Astrocyte of the spinal cord (primary cell): ENCODE data around the gene IARS2.

ENCODE experiments used
- DNase-seq: peaks from one replicate; pipeline ENCODE4 v3.0.0; 2011; ENCODE audit warnings: low read depth, low spot score
- H3K4me3 ChIP-seq: 2 replicates; pipeline ENCODE4 v1.5.1; 2011; ENCODE audit warnings: low read depth, mild to moderate bottlenecking, low read length, moderate library complexity
- in situ Hi-C: cut with HindIII; loops from 2 replicates; pipeline ENCODE4 v1.10.0; 2017; ENCODE audit warnings: low sequenced_read_pairs
- TF ChIP-seq, protein P1 (sequence below): IDR thresholded peaks from 2 replicates; pipeline ENCODE4 v1.5.1; 2012; ENCODE audit warnings: low read depth, mild to moderate bottlenecking, low read length, inconsistent platforms

Gene IARS2

DNA sequence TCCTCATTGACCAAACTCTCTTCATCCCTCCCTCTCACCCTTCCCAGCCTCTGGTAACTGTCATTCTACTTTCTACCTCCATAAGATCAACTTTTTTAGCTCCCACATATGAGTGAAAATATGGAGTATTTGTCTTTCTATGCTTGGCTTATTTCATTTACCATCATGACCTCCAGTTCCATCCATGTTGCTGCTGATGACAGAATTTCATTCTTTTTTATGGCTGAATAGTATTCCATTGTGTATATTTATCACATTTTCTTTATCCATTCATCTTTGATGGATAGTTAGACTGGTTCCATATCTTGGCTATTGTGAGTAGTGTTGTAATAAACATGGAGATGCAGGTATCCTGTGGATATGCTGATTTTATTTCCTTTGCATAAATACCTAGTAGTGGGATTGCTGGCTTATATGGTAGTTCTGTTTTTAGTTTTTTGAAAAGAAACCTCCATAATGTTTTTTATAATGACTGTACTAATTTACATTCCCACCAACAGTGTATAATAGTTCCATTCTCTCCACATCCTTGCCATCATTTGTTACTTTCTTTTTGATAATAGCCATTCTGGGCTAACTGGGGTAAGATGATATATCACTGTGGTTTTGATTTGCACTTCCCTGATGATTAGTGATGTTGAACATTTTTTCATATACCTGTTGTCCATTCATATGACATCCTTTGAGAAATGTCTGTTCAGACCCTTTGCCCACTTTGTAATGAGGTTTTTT, 35.7 kb downstream of the IARS2 start:
- in situ Hi-C loops: no loop called here

DNA sequence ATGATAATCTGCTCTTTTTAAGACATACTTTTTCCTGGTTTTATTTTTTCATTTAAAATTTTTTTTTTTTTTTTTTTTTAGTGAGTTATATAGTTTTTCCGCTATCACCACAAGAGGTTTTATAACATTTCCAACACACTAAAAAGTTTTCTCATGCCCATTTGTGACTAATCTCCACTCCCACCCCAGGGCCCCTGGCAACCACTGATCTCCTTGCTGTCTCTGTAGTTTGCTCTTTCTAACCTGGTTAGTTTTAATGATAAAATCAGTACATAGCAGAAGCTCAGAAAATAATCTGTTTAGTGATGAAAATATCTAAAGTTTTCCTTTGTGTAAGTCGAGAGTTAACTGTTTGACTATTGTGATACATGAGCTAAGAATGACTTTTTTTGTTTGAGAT, 41.8 kb downstream of the IARS2 start:
- TF ChIP-seq, protein P1, sequence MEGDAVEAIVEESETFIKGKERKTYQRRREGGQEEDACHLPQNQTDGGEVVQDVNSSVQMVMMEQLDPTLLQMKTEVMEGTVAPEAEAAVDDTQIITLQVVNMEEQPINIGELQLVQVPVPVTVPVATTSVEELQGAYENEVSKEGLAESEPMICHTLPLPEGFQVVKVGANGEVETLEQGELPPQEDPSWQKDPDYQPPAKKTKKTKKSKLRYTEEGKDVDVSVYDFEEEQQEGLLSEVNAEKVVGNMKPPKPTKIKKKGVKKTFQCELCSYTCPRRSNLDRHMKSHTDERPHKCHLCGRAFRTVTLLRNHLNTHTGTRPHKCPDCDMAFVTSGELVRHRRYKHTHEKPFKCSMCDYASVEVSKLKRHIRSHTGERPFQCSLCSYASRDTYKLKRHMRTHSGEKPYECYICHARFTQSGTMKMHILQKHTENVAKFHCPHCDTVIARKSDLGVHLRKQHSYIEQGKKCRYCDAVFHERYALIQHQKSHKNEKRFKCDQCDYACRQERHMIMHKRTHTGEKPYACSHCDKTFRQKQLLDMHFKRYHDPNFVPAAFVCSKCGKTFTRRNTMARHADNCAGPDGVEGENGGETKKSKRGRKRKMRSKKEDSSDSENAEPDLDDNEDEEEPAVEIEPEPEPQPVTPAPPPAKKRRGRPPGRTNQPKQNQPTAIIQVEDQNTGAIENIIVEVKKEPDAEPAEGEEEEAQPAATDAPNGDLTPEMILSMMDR: no peak
- H3K4me3 ChIP-seq: no peak overlapping the region
- in situ Hi-C loops: no loop called here
- DNase-seq: no peak

More for the DNA sequence above, 35.7 kb downstream of the IARS2 start:
- no peak overlapping the region for H3K4me3 ChIP-seq
- TF ChIP-seq, protein P1: no peak
- DNase-seq: no peak

DNA sequence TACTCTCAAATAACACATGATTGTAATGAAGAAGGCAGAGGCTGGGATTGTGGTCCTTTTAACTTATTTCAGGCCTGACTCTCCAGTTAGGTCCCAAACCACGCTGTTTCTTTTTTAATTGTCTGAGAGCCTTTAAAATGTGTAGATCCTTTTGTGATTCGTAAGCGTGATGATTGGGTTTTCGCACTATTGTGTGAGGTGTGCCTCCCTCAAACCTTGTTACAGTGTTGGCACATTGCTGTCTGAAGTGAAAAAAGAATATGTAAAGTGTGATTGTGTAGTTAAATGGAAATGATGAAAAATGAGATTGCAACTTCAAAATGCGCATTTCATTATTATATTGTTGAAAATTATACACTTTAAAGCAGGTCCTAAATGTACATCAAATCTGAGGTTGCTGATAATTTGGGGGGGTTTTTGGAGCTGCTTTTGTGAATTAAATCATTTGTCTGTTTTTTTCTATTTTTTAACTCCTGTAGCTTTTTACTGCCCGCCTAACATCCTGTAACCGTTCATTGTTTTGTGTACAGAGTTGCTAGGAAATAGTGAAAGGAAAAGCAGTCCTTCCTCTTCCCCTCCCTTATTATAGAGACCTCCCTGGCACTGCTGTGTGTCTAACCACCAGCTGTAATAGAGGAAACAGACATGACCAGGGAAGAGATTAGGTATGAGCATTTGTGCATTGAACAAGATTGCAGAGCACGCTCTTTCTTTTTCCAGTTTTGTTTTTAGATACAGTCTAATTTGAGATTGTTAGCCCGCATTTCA, 43.3 kb downstream of the IARS2 start:
- in situ Hi-C loops: no loop called here
- TF ChIP-seq, protein P1: no peak
- peak; percentile 42 for DNase-seq

DNA sequence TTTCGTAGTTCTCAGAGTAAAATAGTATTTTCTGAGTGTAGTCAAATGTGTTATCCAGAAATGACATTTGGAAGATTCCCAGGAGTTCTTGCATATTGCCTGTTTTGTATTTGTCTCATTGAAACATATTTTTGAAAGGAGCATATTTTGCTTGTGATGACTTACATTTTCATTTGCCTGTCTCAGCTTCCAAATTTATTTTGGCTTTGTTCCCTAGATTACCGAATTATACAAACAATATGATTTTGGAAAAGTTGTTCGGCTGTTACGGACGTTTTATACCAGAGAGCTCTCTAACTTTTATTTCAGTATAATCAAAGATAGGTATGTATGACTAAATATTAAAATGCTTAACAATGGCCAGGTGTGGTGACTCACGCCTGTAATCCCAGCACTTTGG, 46.0 kb downstream of the IARS2 start:
- TF ChIP-seq, protein P1: no peak
- in situ Hi-C loops: no loop called here
- DNase-seq: no peak
- H3K4me3 ChIP-seq: no peak overlapping the region

More for the DNA sequence above, 43.3 kb downstream of the IARS2 start:
- H3K4me3 ChIP-seq: no peak overlapping the region

DNA sequence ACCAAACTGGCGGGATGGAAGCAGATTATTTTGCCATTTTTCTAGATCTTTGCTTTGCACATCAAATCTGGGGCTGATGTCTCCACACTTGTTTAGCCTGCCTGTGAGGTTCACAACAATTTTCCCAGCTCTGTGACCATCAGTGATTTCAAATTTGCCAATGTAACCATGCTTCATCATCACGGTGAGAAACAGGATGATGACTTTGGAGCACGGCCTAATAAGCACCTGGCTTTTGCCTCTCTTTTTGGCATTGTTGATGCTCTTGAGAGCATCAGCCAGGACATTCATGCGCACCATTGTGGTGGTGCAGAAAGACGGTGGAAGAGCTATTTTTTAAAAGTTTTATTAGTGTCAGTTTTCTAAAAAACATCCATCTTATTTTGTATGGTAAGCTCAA, 50.1 kb downstream of the IARS2 start:
- in situ Hi-C loops: no loop called here
- TF ChIP-seq, protein P1: no peak
- DNase-seq: no peak
- H3K4me3 ChIP-seq: no peak overlapping the region

DNA sequence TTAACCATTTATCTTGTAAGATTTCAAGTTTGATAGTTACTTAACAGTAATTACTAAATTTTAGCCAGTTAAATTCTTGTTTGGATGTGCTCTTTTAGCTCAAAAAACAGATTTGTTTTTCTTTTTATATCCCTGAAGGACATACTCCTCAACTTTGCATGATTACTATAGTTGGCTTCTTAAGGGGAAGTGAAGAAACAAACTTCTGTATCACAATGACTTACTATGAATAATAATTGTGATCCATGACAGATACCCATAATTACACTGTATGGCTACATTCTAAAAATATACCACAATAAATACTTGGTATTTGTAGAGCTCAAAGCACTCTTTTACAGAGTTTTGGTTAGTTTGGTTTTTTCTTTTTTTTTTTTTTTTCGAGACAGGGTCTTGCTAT, 55.8 kb downstream of the IARS2 start:
- H3K4me3 ChIP-seq: no peak overlapping the region
- in situ Hi-C loops: no loop called here
- TF ChIP-seq, protein P1: no peak
- DNase-seq: no peak
